T-cell (primary cell): ENCODE measurements around the gene ZNF732. TPM values are rescaled to one million over a fixed set of nuclear protein-coding genes. Genes with fewer than 3 reads are reported as not detected.
A peak's percentile ranks its signal among the peaks of the same experiment; 100 is the strongest.

ENCODE experiments used
- ATAC-seq, 4 experiments: fragments of 200-7000 bp in 3 of 4; fragments of 150-1000 bp in 1 of 4; cut with Tn5 transposase; replicated peaks in 1 of 4; 1 replicate in 3 of 4; 2 replicates in 1 of 4; pipeline ENCODE4 v1.10.0; 2021; ENCODE audit warnings: moderate library complexity in 3 of 4, mild to moderate bottlenecking in 2 of 4, moderate number of reproducible peaks in 1 of 4
- CTCF ChIA-PET, 2 donors: fragments of 300-600 bp; sonication (Branson Sonifier 250); formaldehyde crosslinking; loops; one replicate each; lab custom pipeline; 2022; ENCODE audit warnings: antibody characterized with exemption in 2 of 2; lab: Charles Lee
- POLR2A ChIA-PET, 2 donors: fragments of 300-600 bp; sonication (Branson Sonifier 250); formaldehyde crosslinking; loops; one replicate each; lab custom pipeline; 2022; ENCODE audit warnings: antibody characterized with exemption in 2 of 2; lab: Charles Lee
- DNase-seq, 35 experiments: peaks; one replicate each; pipeline versions ENCODE4 v3.0.0 to v3.0.0-alpha.2; 2013 to 2023
- H3K27ac ChIP-seq: one replicate; pipeline ENCODE4 v1.5.1; 2013; ENCODE audit warnings: low read length
- H3K27me3 ChIP-seq, 2 experiments: replicated peaks in 1 of 2; 1 replicate in 1 of 2; 2 replicates in 1 of 2; pipeline versions ENCODE4 v1.6.1 to v1.7.0; 2013; ENCODE audit warnings: low read length in 1 of 2, mixed read lengths in 1 of 2; ENCODE audit not compliant: control insufficient read depth in 2 of 2, insufficient read depth in 2 of 2; ENCODE audit errors: extremely low read depth in 1 of 2
- H3K36me3 ChIP-seq, 2 donors: 1 replicate in 1 of 2; 2 replicates in 1 of 2; pipeline versions ENCODE4 v1.6.1 to v1.7.0; 2013; ENCODE audit warnings: low read length in 1 of 2; ENCODE audit not compliant: control insufficient read depth in 2 of 2, insufficient read depth in 1 of 2; ENCODE audit errors: extremely low read depth in 1 of 2
- H3K4me1 ChIP-seq, 2 experiments: 1 replicate in 1 of 2; 2 replicates in 1 of 2; pipeline versions ENCODE4 v1.6.1 to v1.7.0; 2013; ENCODE audit warnings: low read length in 2 of 2, mixed read lengths in 1 of 2; ENCODE audit not compliant: insufficient read depth in 2 of 2, control insufficient read depth in 1 of 2; ENCODE audit errors: extremely low read depth in 1 of 2
- H3K4me3 ChIP-seq, 2 donors: 1 replicate in 1 of 2; 2 replicates in 1 of 2; pipeline versions ENCODE4 v1.5.1 to v1.7.0; 2013; ENCODE audit warnings: mild to moderate bottlenecking in 2 of 2, low read length in 1 of 2, moderate library complexity in 1 of 2; ENCODE audit not compliant: control insufficient read depth in 1 of 2; ENCODE audit errors: extremely low read depth in 1 of 2
- H3K9me3 ChIP-seq: 2 replicates; pipeline ENCODE4 v1.7.0; 2013
- H3K27ac Mint-ChIP-seq, 2 donors: one replicate each; pipeline ENCODE4 v1.8.0; 2020 to 2021; ENCODE audit warnings: mild to moderate bottlenecking in 2 of 2, mixed read lengths in 2 of 2
- H3K27me3 Mint-ChIP-seq, 2 donors: one replicate each; pipeline ENCODE4 v1.8.0; 2021 to 2022; ENCODE audit warnings: mixed read lengths in 2 of 2
- H3K36me3 Mint-ChIP-seq: one replicate; pipeline ENCODE4 v1.8.0; 2021; ENCODE audit warnings: mixed read lengths
- H3K4me1 Mint-ChIP-seq, 3 donors: one replicate each; pipeline ENCODE4 v1.8.0; 2020 to 2022; ENCODE audit warnings: mixed read lengths in 3 of 3, mild to moderate bottlenecking in 1 of 3
- H3K4me3 Mint-ChIP-seq, 3 donors: one replicate each; pipeline ENCODE4 v1.8.0; 2020 to 2022; ENCODE audit warnings: mild to moderate bottlenecking in 3 of 3, mixed read lengths in 3 of 3, moderate library complexity in 3 of 3
- H3K9me3 Mint-ChIP-seq, 3 donors: one replicate each; pipeline ENCODE4 v1.8.0; 2020 to 2022; ENCODE audit warnings: mixed read lengths in 3 of 3
- WGBS: methylation state at CpG from one replicate; pipeline ENCODE4 v1.1.5; 2013; ENCODE audit warnings: missing lambda C conversion rate; ENCODE audit not compliant: insufficient coverage; 5-methylcytosine and 5-hydroxymethylcytosine counted together
- total RNA-seq, 35 experiments: library from RNA in 6 of 35; stranded (reverse) in 6 of 35; fragments of 120-200 nt in 1 of 35; gene quantifications; one replicate each; pipeline versions ENCODE4 v1.2.1 to v1.2.4 and lab custom pipeline; 2013 to 2026

The ZNF732 gene
- total RNA-seq, 5 donors from 2014 or later (not counting 1 experiment from before 2014, with no cell fraction given): not detected

DNA sequence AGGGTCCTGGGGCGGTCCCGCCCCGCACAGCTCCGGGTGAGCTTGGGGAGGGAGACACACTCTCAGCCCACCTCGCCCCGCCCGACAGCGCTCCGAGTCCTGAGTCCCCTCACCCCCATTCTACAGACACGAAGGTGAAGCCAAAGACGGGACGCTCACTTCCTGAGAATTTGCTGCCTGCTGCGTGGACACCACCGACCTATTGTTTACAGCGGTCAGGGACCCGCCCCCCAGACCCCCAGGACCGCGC lies 31.5 kb upstream of the ZNF732 start:
- Histone ChIP-seq H3K4me3 (peak overlapping the region; percentile 57 to 97), H3K36me3 (no peaks in the 10 kb centered on the region), H3K27ac (peak overlapping the region; percentile 97), H3K4me1 (peaks cover 0 to 26% of the 10 kb centered on the region in 2 experiments), H3K27me3 (no peaks in the 10 kb centered on the region), H3K9me3 (peaks cover 7% of the 10 kb centered on the region)
- Mint-ChIP-seq H3K27me3 (no peaks in the 10 kb centered on the region), H3K27ac (peak overlapping the region; percentile 95 to 99), H3K9me3 (peaks cover 15 to 21% (median 21%) of the 10 kb centered on the region in 3 donors), H3K4me1 (peaks cover 36 to 48% (median 38%) of the 10 kb centered on the region in 3 donors), H3K4me3 (peak overlapping the region; percentile 99), H3K36me3 (peaks cover 34% of the 10 kb centered on the region)
- under 1% methylated on average over 13 of the region's 18 CpGs for WGBS
- DNase-seq: peak in 3 of 35 experiments; percentile 5 to 8 (median 7)
- ChIA-PET POLR2A (no interaction called here), CTCF (no interaction called here)
- ATAC-seq: peak; percentile 0 to 4 (median 2)

DNA sequence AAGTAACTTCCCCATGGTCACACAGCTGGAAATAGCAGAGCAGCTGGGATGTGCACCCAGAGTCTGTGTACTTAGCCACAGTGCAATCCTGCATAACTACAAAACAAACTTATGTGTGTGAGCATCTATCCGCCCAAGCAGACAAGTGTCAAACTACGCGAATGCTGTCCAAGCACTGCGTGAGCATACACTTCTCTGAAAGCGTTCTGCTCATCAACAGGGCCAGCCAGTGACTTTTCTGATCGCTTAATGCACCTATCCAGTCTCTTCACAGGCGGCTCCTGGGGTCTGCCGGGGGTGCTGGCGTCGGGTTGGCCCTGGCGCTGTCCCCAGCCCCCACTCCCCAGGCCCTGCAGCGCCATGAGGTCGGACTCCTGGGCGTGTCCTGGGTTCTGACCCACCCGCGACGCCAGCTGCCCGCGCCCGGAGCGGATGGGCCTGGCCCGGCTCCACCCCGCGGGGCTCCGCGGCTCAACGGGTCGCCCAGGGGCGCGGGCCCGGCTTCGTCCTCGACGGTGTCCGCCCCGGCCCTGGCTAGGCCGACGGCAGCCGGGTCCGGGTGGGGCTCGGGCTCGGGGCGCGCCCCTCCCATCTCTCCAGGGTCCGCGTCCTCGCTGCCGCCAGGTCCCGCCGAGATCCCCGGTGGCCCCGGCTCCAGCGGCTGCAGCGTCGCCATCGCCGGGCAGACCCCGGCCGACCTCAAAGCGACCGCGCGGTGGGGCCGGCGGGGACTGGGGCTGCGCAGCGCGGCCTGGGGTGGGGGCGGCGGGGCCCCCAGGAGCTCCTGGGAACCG lies 31.0 kb upstream of the ZNF732 start:
- H3K27ac ChIP-seq: peak overlapping the region; percentile 97
- Mint-ChIP-seq H3K27me3 (no peaks in the 10 kb centered on the region), H3K36me3 (peaks cover 30% of the 10 kb centered on the region), H3K9me3 (peaks cover 15 to 18% (median 17%) of the 10 kb centered on the region in 3 donors), H3K4me3 (peak overlapping the region; percentile 80 to 99 (median 99)), H3K27ac (peak overlapping the region; percentile 61 to 99), H3K4me1 (peaks cover 36 to 46% (median 36%) of the 10 kb centered on the region in 3 donors)
- DNase-seq (peak in 4 of 35 experiments; percentile 1 to 18 (median 7)), ATAC-seq (no peak)
- peaks cover 7% of the 10 kb centered on the region for H3K9me3 ChIP-seq
- ChIA-PET CTCF (no interaction called here), POLR2A (no interaction called here)
- H3K27me3 ChIP-seq: no peaks in the 10 kb centered on the region
- H3K36me3 ChIP-seq: no peaks in the 10 kb centered on the region
- H3K4me1 ChIP-seq: peaks cover 0 to 26% of the 10 kb centered on the region in 2 experiments
- peak overlapping the region; percentile 57 to 97 for H3K4me3 ChIP-seq
- WGBS: 14% methylated on average over 65 of the region's 71 CpGs

DNA sequence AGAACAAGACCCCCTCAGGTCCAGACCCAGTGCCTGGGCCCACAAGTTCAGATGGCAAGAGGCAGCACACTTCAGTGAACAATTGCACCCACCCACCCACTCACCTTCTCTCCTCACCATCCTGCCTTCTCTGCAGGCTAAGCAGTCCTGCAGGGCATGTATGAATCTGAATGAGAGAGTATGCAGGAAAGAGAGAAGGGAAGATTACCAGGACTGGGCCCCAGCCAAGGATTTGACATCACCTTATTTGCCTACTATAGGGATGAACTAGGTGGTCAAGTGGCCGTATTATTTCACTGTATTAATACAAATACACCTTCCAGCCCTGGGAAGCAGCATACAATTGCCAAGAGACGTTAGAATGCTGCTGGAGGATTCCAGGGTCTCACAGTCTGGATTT lies 30.2 kb upstream of the ZNF732 start:
- no peak for DNase-seq
- peaks cover 0 to 26% of the 10 kb centered on the region in 2 experiments for H3K4me1 ChIP-seq
- H3K4me3 ChIP-seq: no peak overlapping the region
- 100% methylated on average over 1 of the region's 2 CpGs for WGBS
- no peak overlapping the region for H3K27ac ChIP-seq
- H3K36me3 Mint-ChIP-seq: peaks cover 23% of the 10 kb centered on the region
- H3K27me3 Mint-ChIP-seq: no peaks in the 10 kb centered on the region
- H3K27me3 ChIP-seq: no peaks in the 10 kb centered on the region
- ATAC-seq: no peak
- H3K4me3 Mint-ChIP-seq: peak overlapping the region; percentile 65 to 80 (median 74)
- CTCF ChIA-PET: no interaction called here
- peaks cover 13 to 15% (median 14%) of the 10 kb centered on the region in 3 donors for H3K9me3 Mint-ChIP-seq
- no peaks in the 10 kb centered on the region for H3K36me3 ChIP-seq
- peaks cover 32 to 43% (median 33%) of the 10 kb centered on the region in 3 donors for H3K4me1 Mint-ChIP-seq
- H3K27ac Mint-ChIP-seq: peak overlapping the region in 1 of 2 donors; percentile 81
- peaks cover 5% of the 10 kb centered on the region for H3K9me3 ChIP-seq
- POLR2A ChIA-PET: no interaction called here

DNA sequence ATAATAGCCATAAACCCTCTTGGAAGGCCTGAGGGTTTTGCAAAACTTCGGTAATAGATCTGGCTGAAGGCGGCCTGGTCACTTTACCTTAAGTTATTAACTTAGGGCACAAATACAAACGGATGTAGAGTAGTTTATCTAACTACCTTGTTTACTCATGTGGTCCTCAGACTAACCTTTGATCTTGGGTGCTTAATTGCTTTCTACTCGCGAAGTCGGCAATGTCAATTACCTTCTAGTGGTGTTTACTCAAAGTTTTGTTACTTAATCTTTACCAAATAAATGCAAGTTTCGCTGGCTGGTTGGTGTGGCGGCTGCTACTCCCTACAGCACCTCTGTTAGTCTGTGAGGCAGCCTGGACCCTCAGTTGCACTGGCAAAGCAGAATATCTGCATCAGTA lies 23.5 kb upstream of the ZNF732 start:
- Histone ChIP-seq H3K27ac (no peak overlapping the region), H3K36me3 (no peaks in the 10 kb centered on the region), H3K27me3 (peaks cover 0 to 4% of the 10 kb centered on the region in 2 experiments), H3K4me1 (no peaks in the 10 kb centered on the region), H3K4me3 (no peak overlapping the region), H3K9me3 (peaks cover 2% of the 10 kb centered on the region)
- DNase-seq: no peak
- CTCF ChIA-PET: interaction anchor here in 1 of 2 donors (0.5 kb wide), 1 partner anchor 17 kb away, joined by 6 read pairs; no protein-coding TSS in a partner anchor
- H3K27ac Mint-ChIP-seq: no peak overlapping the region
- no peak for ATAC-seq
- POLR2A ChIA-PET: no interaction called here
- WGBS: 96% methylated on average over 4 of the region's 8 CpGs
- no peak overlapping the region for H3K4me3 Mint-ChIP-seq
- H3K36me3 Mint-ChIP-seq: peaks cover 13% of the 10 kb centered on the region
- peaks cover 8 to 21% (median 19%) of the 10 kb centered on the region in 3 donors for H3K9me3 Mint-ChIP-seq
- no peaks in the 10 kb centered on the region for H3K4me1 Mint-ChIP-seq
- H3K27me3 Mint-ChIP-seq: no peaks in the 10 kb centered on the region

DNA sequence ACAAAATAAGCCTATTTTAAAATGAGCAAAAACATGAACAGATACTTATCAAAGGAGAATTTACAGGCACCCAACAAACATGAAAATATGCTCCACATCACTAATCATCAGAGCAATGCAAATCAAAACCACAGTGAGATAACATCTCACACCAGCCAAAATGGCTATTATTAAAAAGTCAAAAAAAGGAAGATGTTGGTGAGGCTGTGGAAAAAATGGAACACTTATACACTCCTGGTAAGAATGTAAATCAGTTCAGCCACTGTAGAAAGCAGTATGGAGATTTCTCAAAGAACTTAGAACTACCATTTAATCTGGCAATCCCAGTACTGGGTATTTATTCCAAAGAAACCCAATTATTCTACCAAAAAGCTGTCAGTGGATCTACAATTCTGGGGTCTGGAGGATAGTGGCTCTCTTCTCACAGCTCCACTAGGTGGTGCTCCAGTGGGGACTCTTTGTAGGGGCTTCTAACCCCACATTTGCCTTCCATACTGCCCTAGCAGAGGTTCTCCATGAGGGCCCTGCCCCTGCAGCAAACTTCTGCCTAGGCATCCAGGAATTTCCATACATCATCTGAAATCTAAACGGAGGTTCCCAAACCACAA lies 9.1 kb upstream of the ZNF732 start:
- Mint-ChIP-seq H3K36me3 (peaks cover 3% of the 10 kb centered on the region), H3K27ac (no peak overlapping the region), H3K27me3 (peaks cover 2 to 9% of the 10 kb centered on the region in 2 donors), H3K4me1 (no peaks in the 10 kb centered on the region), H3K9me3 (peaks cover 17 to 49% (median 36%) of the 10 kb centered on the region in 3 donors), H3K4me3 (no peak overlapping the region)
- POLR2A ChIA-PET: no interaction called here
- Histone ChIP-seq H3K4me1 (no peaks in the 10 kb centered on the region), H3K4me3 (no peak overlapping the region), H3K27ac (no peak overlapping the region), H3K9me3 (no peaks in the 10 kb centered on the region), H3K36me3 (no peaks in the 10 kb centered on the region), H3K27me3 (peaks cover 0 to 16% of the 10 kb centered on the region in 2 experiments)
- DNase-seq: no peak
- CTCF ChIA-PET: no interaction called here
- ATAC-seq: no peak
- 89% methylated on average over 1 of the region's 1 CpG for WGBS

DNA sequence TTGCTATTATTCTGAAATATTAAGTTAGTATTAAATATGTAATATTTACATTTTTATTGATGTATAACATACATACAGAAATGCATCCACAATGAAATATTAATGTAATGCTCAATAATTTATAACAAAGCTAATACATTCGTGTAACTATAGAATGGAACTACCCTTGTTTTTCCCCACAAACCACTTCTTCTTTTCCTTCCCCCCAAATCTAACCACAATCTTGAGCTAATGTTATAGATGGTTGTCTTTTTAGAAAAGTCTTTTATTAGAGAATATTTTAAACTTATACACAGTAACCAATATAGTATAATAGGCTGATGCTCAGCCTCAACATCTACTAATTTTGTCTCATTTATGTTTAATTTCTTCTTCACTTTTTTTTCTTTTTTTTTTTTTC lies 4.5 kb upstream of the ZNF732 start:
- H3K36me3 Mint-ChIP-seq: peaks cover 3% of the 10 kb centered on the region
- peaks cover 8 to 11% of the 10 kb centered on the region in 2 donors for H3K27me3 Mint-ChIP-seq
- no peak overlapping the region for H3K27ac ChIP-seq
- H3K27ac Mint-ChIP-seq: no peak overlapping the region
- no peaks in the 10 kb centered on the region for H3K36me3 ChIP-seq
- peaks cover 11 to 16% (median 12%) of the 10 kb centered on the region in 3 donors for H3K4me1 Mint-ChIP-seq
- H3K4me1 ChIP-seq: no peaks in the 10 kb centered on the region
- DNase-seq: no peak
- ChIA-PET CTCF (no interaction called here), POLR2A (no interaction called here)
- no peak overlapping the region for H3K4me3 ChIP-seq
- H3K9me3 Mint-ChIP-seq: peaks cover 9 to 40% (median 25%) of the 10 kb centered on the region in 3 donors
- peaks cover 0 to 13% of the 10 kb centered on the region in 2 experiments for H3K27me3 ChIP-seq
- ATAC-seq: no peak
- no peak overlapping the region for H3K4me3 Mint-ChIP-seq
- no CpG with 5 or more reads among the region's 1 CpG for WGBS
- peaks cover 2% of the 10 kb centered on the region for H3K9me3 ChIP-seq
